Gastrocnemius medialis (tissue), 4 donors: Measurements from ENCODE around the gene NUP43.
"Not testable (repeated sequence)": the region's sequence is repeated elsewhere in the genome, so short reads cannot be mapped to it uniquely, and the experiment has no call there.

Experiments
- POLR2A ChIP-seq, 2 donors: fragments of 450-650 bp; IDR thresholded peaks; one replicate each; pipeline ENCODE4 v1.6.1; 2017; ENCODE audit warnings: antibody characterized with exemption in 2 of 2, mild to moderate bottlenecking in 2 of 2, moderate library complexity in 2 of 2
- TF ChIP-seq, protein P1 (sequence below), 5 experiments: fragments of 450-650 bp in 3 of 5; fragments of 200-600 bp in 2 of 5; sonication (generic) in 2 of 5; IDR thresholded peaks in 4 of 5; conservative IDR thresholded peaks in 1 of 5; 1 replicate in 4 of 5; 2 replicates in 1 of 5; pipeline ENCODE4 v1.5.1; 2016 to 2019; ENCODE audit warnings: antibody characterized with exemption in 5 of 5, mild to moderate bottlenecking in 3 of 5, moderate library complexity in 3 of 5

DNA sequence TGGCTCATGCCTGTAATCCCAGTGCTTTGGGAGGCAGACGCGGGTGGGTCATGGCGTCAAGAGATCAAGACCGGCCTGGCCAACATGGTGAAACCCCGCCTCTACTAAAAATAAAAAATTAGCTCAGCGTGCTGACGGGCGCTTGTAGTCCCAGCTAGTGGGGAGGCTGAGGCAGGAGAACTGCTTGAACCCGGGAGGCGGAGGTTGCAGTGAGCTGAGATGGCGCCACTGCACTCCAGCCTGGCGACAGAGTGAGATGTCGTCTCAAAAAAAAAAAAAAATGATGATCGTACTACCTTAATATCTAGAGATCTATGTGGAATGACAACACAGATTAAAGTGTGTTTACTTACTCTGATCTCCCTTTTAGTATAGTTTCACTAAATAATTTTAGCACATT, 64.5 kb downstream of the NUP43 start:
- TF ChIP-seq, protein P1, sequence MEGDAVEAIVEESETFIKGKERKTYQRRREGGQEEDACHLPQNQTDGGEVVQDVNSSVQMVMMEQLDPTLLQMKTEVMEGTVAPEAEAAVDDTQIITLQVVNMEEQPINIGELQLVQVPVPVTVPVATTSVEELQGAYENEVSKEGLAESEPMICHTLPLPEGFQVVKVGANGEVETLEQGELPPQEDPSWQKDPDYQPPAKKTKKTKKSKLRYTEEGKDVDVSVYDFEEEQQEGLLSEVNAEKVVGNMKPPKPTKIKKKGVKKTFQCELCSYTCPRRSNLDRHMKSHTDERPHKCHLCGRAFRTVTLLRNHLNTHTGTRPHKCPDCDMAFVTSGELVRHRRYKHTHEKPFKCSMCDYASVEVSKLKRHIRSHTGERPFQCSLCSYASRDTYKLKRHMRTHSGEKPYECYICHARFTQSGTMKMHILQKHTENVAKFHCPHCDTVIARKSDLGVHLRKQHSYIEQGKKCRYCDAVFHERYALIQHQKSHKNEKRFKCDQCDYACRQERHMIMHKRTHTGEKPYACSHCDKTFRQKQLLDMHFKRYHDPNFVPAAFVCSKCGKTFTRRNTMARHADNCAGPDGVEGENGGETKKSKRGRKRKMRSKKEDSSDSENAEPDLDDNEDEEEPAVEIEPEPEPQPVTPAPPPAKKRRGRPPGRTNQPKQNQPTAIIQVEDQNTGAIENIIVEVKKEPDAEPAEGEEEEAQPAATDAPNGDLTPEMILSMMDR (IDR thresholded peaks at IDR 0.05 in 4 of 5, conservative IDR thresholded peaks at IDR 0.05 in 1 of 5), result not testable (repeated sequence)
- not testable (repeated sequence) for TF ChIP-seq POLR2A (IDR thresholded peaks at IDR 0.05)
